Activated T-helper 2 cell treated with anti-CD3 and anti-CD28 coated beads, Interferon-gamma antibody, Interleukin-2, Interleukin-4, amounts not matched to agents 10 μg/mL and 5 μg/mL and 100 μg/mL, durations not matched to agents 14 hours and 24 hours and 36 hours (primary cell): Measurements from ENCODE around the gene MYMK. TPM values are rescaled to one million over a fixed set of nuclear protein-coding genes. Genes with fewer than 3 reads are reported as not detected.

Experiments used
- DNase-seq: peaks from one replicate; pipeline ENCODE4 v3.0.0; 2021; ENCODE audit warnings: low spot score
- H3K27ac Mint-ChIP-seq: one replicate; pipeline ENCODE4 v1.8.0; 2021; ENCODE audit warnings: mixed read lengths
- H3K27me3 Mint-ChIP-seq: one replicate; pipeline ENCODE4 v1.8.0; 2021; ENCODE audit warnings: low read depth, mixed read lengths
- H3K36me3 Mint-ChIP-seq: one replicate; pipeline ENCODE4 v1.8.0; 2021; ENCODE audit warnings: low read depth, mixed read lengths
- H3K4me1 Mint-ChIP-seq: one replicate; pipeline ENCODE4 v1.8.0; 2021; ENCODE audit warnings: low read depth, mixed read lengths
- H3K4me3 Mint-ChIP-seq: one replicate; pipeline ENCODE4 v1.8.0; 2021; ENCODE audit warnings: low read depth, mild to moderate bottlenecking, moderate library complexity, mixed read lengths
- H3K9me3 Mint-ChIP-seq: one replicate; pipeline ENCODE4 v1.8.0; 2021; ENCODE audit warnings: mixed read lengths
- intact Hi-C: fragments of 100-400 bp; cut with micrococcal nuclease; formaldehyde crosslinking; loops from one replicate; pipeline ENCODE4 v1.15.1; 2023
- total RNA-seq: library from RNA; stranded (reverse); gene quantifications from 2 replicates; pipeline ENCODE4 v1.2.3, GENCODE V29; 2022

The MYMK gene
- total RNA-seq, 1 donor from 2014 or later: not detected

DNA sequence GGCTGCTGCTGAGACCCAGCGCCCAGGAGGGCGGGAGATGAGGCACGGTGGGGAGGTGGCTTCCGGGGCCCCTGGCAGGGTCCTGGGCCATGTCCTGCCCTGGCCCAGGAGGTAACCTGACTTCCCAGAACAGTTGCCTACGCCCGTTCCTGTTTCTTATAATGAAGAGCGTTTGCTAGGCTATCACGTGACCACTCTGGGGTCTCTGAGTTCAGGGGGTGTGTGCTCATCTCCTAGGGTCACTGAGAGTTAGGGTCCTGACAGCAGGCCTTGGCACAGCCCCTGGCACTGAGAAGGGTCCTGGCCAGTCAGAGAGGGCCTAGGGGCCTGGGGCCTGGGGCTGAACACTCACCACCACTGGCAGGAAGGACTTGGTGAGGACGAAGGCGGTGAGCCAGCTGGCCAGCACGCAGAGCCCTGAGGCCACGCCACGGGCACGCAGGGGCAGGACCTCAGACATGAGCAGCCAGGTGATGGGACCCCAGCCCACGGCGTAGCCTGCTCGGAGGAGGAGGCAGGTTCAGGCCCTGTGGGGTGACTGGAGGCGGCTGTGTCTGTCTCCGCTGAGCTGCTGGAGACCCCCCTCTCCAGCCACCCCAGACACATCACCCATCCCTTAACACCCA, 51.9 kb downstream of the MYMK start:
- Mint-ChIP-seq H3K27ac (no peak overlapping the region), H3K9me3 (no peaks in the 10 kb centered on the region), H3K27me3 (no peaks in the 10 kb centered on the region), H3K36me3 (no peaks in the 10 kb centered on the region), H3K4me3 (no peak overlapping the region), H3K4me1 (peaks cover 5% of the 10 kb centered on the region)
- DNase-seq: no peak
- intact Hi-C loops: no loop called here

GRCh38 chr9:133472277-133472645, 52.5 kb downstream of the MYMK start:
- Mint-ChIP-seq H3K4me1 (peaks cover 5% of the 10 kb centered on the region), H3K4me3 (no peak overlapping the region), H3K9me3 (no peaks in the 10 kb centered on the region), H3K36me3 (no peaks in the 10 kb centered on the region), H3K27ac (no peak overlapping the region), H3K27me3 (no peaks in the 10 kb centered on the region)
- intact Hi-C loops: no loop called here
- DNase-seq: no peak

DNA sequence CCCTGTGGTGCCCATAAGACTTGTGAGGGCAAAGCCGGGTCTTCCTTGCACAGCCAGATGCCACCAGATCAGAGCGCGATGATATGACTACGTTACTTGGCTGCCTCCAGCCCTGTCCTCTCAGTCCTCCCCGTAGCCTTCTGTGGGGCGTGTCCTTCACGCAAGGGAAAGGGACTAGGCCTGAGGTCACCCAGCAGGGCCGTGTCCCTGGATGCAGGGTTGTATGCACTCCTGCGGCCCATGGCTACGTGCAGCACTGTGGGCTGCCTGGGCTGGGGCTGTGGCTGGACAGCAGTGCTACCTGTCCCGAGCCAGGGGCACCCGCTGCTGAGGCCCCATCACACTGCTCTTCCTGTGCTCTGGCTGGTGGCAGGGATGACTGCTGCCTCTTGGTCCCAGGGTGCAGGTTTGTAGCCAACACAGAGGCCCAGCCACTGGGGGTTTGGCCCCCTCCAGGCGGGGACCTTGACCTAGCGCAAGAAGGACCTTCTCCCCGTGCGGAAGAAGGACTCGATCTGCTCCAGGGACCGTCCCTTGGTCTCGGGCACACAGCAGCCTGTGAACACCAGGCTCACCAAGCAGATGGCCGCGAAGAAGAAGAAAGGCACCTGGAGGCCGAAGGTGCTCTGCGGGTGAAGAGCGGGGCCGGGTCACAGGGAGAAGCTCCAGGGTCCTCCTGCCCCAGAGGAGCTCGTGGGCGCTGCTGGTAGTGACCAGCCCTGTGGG, 53.0 kb downstream of the MYMK start:
- H3K4me1 Mint-ChIP-seq: peaks cover 5% of the 10 kb centered on the region
- no peak for DNase-seq
- H3K27ac Mint-ChIP-seq: no peak overlapping the region
- H3K9me3 Mint-ChIP-seq: no peaks in the 10 kb centered on the region
- no peaks in the 10 kb centered on the region for H3K27me3 Mint-ChIP-seq
- no peaks in the 10 kb centered on the region for H3K36me3 Mint-ChIP-seq
- no peak overlapping the region for H3K4me3 Mint-ChIP-seq
- intact Hi-C loops: no loop called here

- Mint-ChIP-seq H3K4me3 (no peak overlapping the region), H3K4me1 (peaks cover 3% of the 10 kb centered on the region), H3K36me3 (no peaks in the 10 kb centered on the region), H3K9me3 (no peaks in the 10 kb centered on the region), H3K27ac (no peak overlapping the region), H3K27me3 (no peaks in the 10 kb centered on the region)
- intact Hi-C loops: no loop called here
- DNase-seq: no peak
These were observed 53.8 kb downstream of the MYMK start for GRCh38 chr9:133470988-133471387.

GRCh38 chr9:133470427-133470924, 54.3 kb downstream of the MYMK start:
- Mint-ChIP-seq H3K9me3 (no peaks in the 10 kb centered on the region), H3K36me3 (no peaks in the 10 kb centered on the region), H3K27me3 (peaks cover 1% of the 10 kb centered on the region), H3K4me1 (peaks cover 3% of the 10 kb centered on the region), H3K4me3 (no peak overlapping the region), H3K27ac (no peak overlapping the region)
- intact Hi-C loops: no loop called here
- no peak for DNase-seq

- no peaks in the 10 kb centered on the region for H3K9me3 Mint-ChIP-seq
- no peak overlapping the region for H3K4me3 Mint-ChIP-seq
- H3K4me1 Mint-ChIP-seq: no peaks in the 10 kb centered on the region
- H3K27me3 Mint-ChIP-seq: peaks cover 2% of the 10 kb centered on the region
- H3K36me3 Mint-ChIP-seq: no peaks in the 10 kb centered on the region
- H3K27ac Mint-ChIP-seq: no peak overlapping the region
- intact Hi-C loops: no loop called here
- no peak for DNase-seq
These were observed 55.9 kb downstream of the MYMK start for GRCh38 chr9:133468777-133469421.

DNA sequence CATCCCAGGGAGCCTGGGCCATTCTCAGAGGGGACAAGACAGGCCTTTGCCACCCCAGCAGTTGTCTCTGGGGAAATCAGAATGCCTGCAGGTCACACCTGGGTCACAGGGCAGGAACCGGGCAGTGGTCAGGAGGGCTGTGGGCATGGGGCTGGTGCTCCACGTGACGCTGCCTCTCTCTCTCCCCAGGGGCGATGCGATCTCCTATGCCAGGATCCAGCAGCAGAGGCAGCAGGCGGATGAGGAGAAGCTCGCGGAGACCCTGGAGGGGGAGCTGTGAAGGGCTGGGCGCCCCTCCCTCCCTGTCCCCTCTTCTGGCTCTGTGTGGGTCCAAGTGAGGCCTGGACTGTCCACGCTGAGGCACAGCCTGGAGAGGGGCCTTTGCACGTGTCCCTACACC, 56.4 kb downstream of the MYMK start:
- intact Hi-C loops: no loop called here
- Mint-ChIP-seq H3K9me3 (no peaks in the 10 kb centered on the region), H3K27me3 (peaks cover 2% of the 10 kb centered on the region), H3K27ac (no peak overlapping the region), H3K36me3 (no peaks in the 10 kb centered on the region), H3K4me1 (no peaks in the 10 kb centered on the region), H3K4me3 (no peak overlapping the region)
- DNase-seq: no peak

GRCh38 chr9:133467101-133467500, 57.7 kb downstream of the MYMK start:
- Mint-ChIP-seq H3K4me3 (no peak overlapping the region), H3K36me3 (no peaks in the 10 kb centered on the region), H3K4me1 (no peaks in the 10 kb centered on the region), H3K27me3 (peaks cover 2% of the 10 kb centered on the region), H3K9me3 (no peaks in the 10 kb centered on the region), H3K27ac (no peak overlapping the region)
- intact Hi-C loops: no loop called here
- no peak for DNase-seq

GRCh38 chr9:133465984-133466383, 58.8 kb downstream of the MYMK start:
- intact Hi-C loops: no loop called here
- Mint-ChIP-seq H3K4me1 (no peaks in the 10 kb centered on the region), H3K36me3 (no peaks in the 10 kb centered on the region), H3K9me3 (no peaks in the 10 kb centered on the region), H3K4me3 (no peak overlapping the region), H3K27me3 (peaks cover 8% of the 10 kb centered on the region), H3K27ac (no peak overlapping the region)
- DNase-seq: no peak

- no peak overlapping the region for H3K27ac Mint-ChIP-seq
- DNase-seq: no peak
- intact Hi-C loops: no loop called here
- H3K27me3 Mint-ChIP-seq: peaks cover 8% of the 10 kb centered on the region
- no peaks in the 10 kb centered on the region for H3K4me1 Mint-ChIP-seq
- no peaks in the 10 kb centered on the region for H3K36me3 Mint-ChIP-seq
- H3K4me3 Mint-ChIP-seq: no peak overlapping the region
- H3K9me3 Mint-ChIP-seq: no peaks in the 10 kb centered on the region
These were observed 60.1 kb downstream of the MYMK start for GRCh38 chr9:133464638-133465037.

Other genes with a start within 250 kb of the MYMK start
- gene ABO, start 249.8 kb downstream of the MYMK start, total RNA-seq: 0.14 and 0.30 TPM in 2 replicates
- gene SURF6, start 188.8 kb downstream of the MYMK start, total RNA-seq: 23.0 and 24.4 TPM in 2 replicates
- gene MED22, start 176.8 kb downstream of the MYMK start, total RNA-seq: 35.2 and 36.4 TPM in 2 replicates
- gene RPL7A, start 176.7 kb downstream of the MYMK start, total RNA-seq: 2,586 and 2,588 TPM in 2 replicates
- 32.4 and 33.0 TPM in 2 replicates for gene SURF1, start 168.5 kb downstream of the MYMK start, total RNA-seq
- gene SURF2, start 168.4 kb downstream of the MYMK start, total RNA-seq: 16.9 and 22.1 TPM in 2 replicates
- gene SURF4, start 148.9 kb downstream of the MYMK start, total RNA-seq: 388 and 393 TPM in 2 replicates
- gene STKLD1, start 148.6 kb downstream of the MYMK start, total RNA-seq: 0.87 and 1.0 TPM in 2 replicates
- gene REXO4, start 106.9 kb downstream of the MYMK start, total RNA-seq: 31.7 and 32.8 TPM in 2 replicates
- 1.5 and 1.6 TPM in 2 replicates for gene ADAMTS13, start 102.6 kb downstream of the MYMK start, total RNA-seq
- gene CACFD1, start 65.0 kb downstream of the MYMK start, total RNA-seq: 0.46 TPM in 2 replicates
- gene SLC2A6, start 45.9 kb downstream of the MYMK start, total RNA-seq: 6.1 and 6.5 TPM in 2 replicates
- not detected in 2 replicates for gene ADAMTSL2, start 9.7 kb upstream of the MYMK start, total RNA-seq
- not detected in 2 replicates for gene FAM163B, start 84.4 kb upstream of the MYMK start, total RNA-seq
- not detected in 2 replicates for gene DBH, start 111.4 kb upstream of the MYMK start, total RNA-seq
- 1.1 and 1.6 TPM in 2 replicates for gene SARDH, start 213.4 kb upstream of the MYMK start, total RNA-seq